Osteoblast (primary cell): Measurements from ENCODE around the gene ELMO1. TPM values are rescaled to one million over a fixed set of nuclear protein-coding genes. Genes with fewer than 3 reads are reported as not detected.

Source experiments
- DNase-seq: peaks from one replicate; pipeline ENCODE4 v3.0.0; 2011; ENCODE audit warnings: low spot score, mixed read lengths; ENCODE audit not compliant: insufficient read length; ENCODE audit errors: missing footprints
- H2AFZ ChIP-seq: 2 replicates; pipeline ENCODE4 v1.6.0; 2011; ENCODE audit warnings: mild to moderate bottlenecking, low read length
- H3K27ac ChIP-seq: 2 replicates; pipeline ENCODE4 v1.5.1; 2011; ENCODE audit warnings: mild to moderate bottlenecking, low read depth, low read length, moderate library complexity
- H3K27me3 ChIP-seq: 2 replicates; pipeline ENCODE4 v1.6.0; 2012; ENCODE audit warnings: mild to moderate bottlenecking, control low read depth, inconsistent platforms, low read length, moderate library complexity; ENCODE audit not compliant: insufficient read depth
- H3K36me3 ChIP-seq: 2 replicates; pipeline ENCODE4 v1.5.1; 2011; ENCODE audit warnings: mild to moderate bottlenecking, low read length, control low read depth, moderate library complexity; ENCODE audit not compliant: insufficient read depth
- H3K4me1 ChIP-seq: 2 replicates; pipeline ENCODE4 v1.5.1; 2011; ENCODE audit warnings: mild to moderate bottlenecking, low read length, control low read depth, moderate library complexity; ENCODE audit not compliant: insufficient read depth
- H3K4me2 ChIP-seq: 2 replicates; pipeline ENCODE4 v1.6.0; 2011; ENCODE audit warnings: mild to moderate bottlenecking, low read length; ENCODE audit not compliant: insufficient read depth
- H3K4me3 ChIP-seq: fragments of 200-600 bp; sonication (generic); 3 replicates; pipeline ENCODE4 v1.5.1; 2012; ENCODE audit warnings: mild to moderate bottlenecking, low read length, inconsistent platforms; ENCODE audit not compliant: insufficient read depth
- H3K79me2 ChIP-seq: 2 replicates; pipeline ENCODE4 v1.6.0; 2012; ENCODE audit warnings: mild to moderate bottlenecking, low read length, control low read depth, inconsistent platforms; ENCODE audit not compliant: insufficient read depth
- H3K9me3 ChIP-seq: 2 replicates; pipeline ENCODE4 v1.5.1; 2011; ENCODE audit warnings: low read depth, low read length, control low read depth
- H4K20me1 ChIP-seq: 2 replicates; pipeline ENCODE4 v1.6.0; 2012; ENCODE audit warnings: mild to moderate bottlenecking, low read length, control low read depth; ENCODE audit not compliant: insufficient read depth
- CTCF ChIP-seq: IDR thresholded peaks from 2 replicates; pipeline ENCODE4 v1.5.1; 2011; ENCODE audit warnings: mild to moderate bottlenecking, low read depth, low read length, moderate library complexity; ENCODE audit errors: extremely low read depth
- total RNA-seq: library from RNA; depleted of rRNA; stranded (reverse); fragments of >200 nt; gene quantifications from 2 replicates; pipeline ENCODE4 v1.2.3, GENCODE V29; 2012

Gene ELMO1
- total RNA-seq, 1 donor, result 2.2 TPM

- H3K9me3 ChIP-seq, result peaks cover 5% of the 10 kb centered on the region
- DNase-seq, result no peak
- H3K4me2 ChIP-seq, result no peak overlapping the region
- H3K36me3 ChIP-seq, result no peaks in the 10 kb centered on the region
- H3K79me2 ChIP-seq, result no peaks in the 10 kb centered on the region
- no peak overlapping the region for H3K27ac ChIP-seq
- H4K20me1 ChIP-seq, result no peaks in the 10 kb centered on the region
- H2AFZ ChIP-seq, result no peak overlapping the region
- no peak overlapping the region for H3K4me3 ChIP-seq
- no peaks in the 10 kb centered on the region for H3K27me3 ChIP-seq
- no peak for TF ChIP-seq CTCF
- no peaks in the 10 kb centered on the region for H3K4me1 ChIP-seq
Observed at GRCh38 chr7:37366445-37366844, 82.2 kb downstream of the ELMO1 start.

DNA sequence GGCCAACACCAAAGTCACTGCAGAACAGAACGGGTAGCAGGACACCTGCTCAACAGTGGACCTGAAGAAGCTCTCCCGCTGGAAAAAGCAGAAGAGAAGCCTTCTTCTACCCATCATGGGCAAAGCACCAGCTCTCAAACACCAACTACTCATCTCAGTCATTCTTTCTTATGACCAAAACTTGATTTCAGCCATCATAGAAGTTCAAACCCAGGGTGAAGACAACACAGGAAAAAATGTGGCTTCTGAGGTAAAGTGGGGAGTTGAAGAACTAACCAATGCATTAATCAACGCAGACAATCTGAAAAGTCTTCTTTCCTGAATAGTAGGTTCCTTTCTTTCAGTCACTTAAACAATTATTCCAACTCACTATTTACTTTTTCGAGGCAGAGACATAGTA lies 83.3 kb downstream of the ELMO1 start:
- Histone ChIP-seq H3K4me2 (no peak overlapping the region), H4K20me1 (no peaks in the 10 kb centered on the region), H3K9me3 (peaks cover 5% of the 10 kb centered on the region), H3K4me1 (no peaks in the 10 kb centered on the region), H3K36me3 (no peaks in the 10 kb centered on the region), H3K79me2 (no peaks in the 10 kb centered on the region), H3K27me3 (no peaks in the 10 kb centered on the region), H3K27ac (no peak overlapping the region), H2AFZ (no peak overlapping the region), H3K4me3 (no peak overlapping the region)
- no peak for DNase-seq
- no peak for TF ChIP-seq CTCF

DNA sequence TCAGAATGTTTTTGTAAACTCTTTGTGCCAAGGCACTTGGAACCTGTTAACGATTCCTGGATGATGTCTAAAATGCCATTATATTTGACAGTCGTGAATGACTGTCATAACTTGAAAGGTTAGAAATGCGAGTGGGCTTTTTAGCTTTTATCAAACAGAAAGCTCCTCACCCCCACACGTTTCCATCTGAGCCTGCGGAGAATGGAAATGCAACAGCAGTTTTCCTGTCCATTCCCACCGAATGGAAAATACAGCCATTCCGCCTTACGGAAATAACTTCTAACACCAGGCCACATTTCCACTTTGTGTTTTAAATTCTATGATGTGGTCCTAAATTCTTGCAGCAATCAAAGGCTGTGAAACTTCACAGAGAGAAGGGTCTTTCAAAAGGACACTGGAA lies 83.8 kb downstream of the ELMO1 start:
- no peak overlapping the region for H2AFZ ChIP-seq
- no peaks in the 10 kb centered on the region for H3K79me2 ChIP-seq
- H3K9me3 ChIP-seq, result peaks cover 5% of the 10 kb centered on the region
- no peaks in the 10 kb centered on the region for H3K27me3 ChIP-seq
- DNase-seq, result no peak
- H3K4me2 ChIP-seq, result no peak overlapping the region
- H3K4me1 ChIP-seq, result no peaks in the 10 kb centered on the region
- H3K27ac ChIP-seq, result no peak overlapping the region
- TF ChIP-seq CTCF, result no peak
- H3K36me3 ChIP-seq, result no peaks in the 10 kb centered on the region
- no peak overlapping the region for H3K4me3 ChIP-seq
- H4K20me1 ChIP-seq, result no peaks in the 10 kb centered on the region

- Histone ChIP-seq H3K27ac (no peak overlapping the region), H3K4me3 (no peak overlapping the region), H3K9me3 (peaks cover 5% of the 10 kb centered on the region), H3K79me2 (no peaks in the 10 kb centered on the region), H3K4me2 (no peak overlapping the region), H4K20me1 (no peaks in the 10 kb centered on the region), H3K4me1 (no peaks in the 10 kb centered on the region), H3K27me3 (no peaks in the 10 kb centered on the region), H2AFZ (no peak overlapping the region), H3K36me3 (no peaks in the 10 kb centered on the region)
- no peak for DNase-seq
- TF ChIP-seq CTCF, result no peak
Observed at GRCh38 chr7:37363536-37364491, 84.8 kb downstream of the ELMO1 start.
